H9 (cell line): ENCODE results near the gene FNDC3B. TPM values are rescaled to one million over a fixed set of nuclear protein-coding genes. Genes with fewer than 3 reads are reported as not detected.

Experiments used
- DNase-seq: peaks from one replicate; pipeline ENCODE4 v3.0.0-alpha.2; 2017
- H2AFZ ChIP-seq: one replicate; pipeline ENCODE4 v1.6.1; 2013; ENCODE audit warnings: mild to moderate bottlenecking, low read length, control low read depth, moderate library complexity
- H2AK5ac ChIP-seq: 2 replicates; pipeline ENCODE4 v1.6.1; 2013; ENCODE audit warnings: low read length, control low read depth, mixed read lengths; ENCODE audit not compliant: insufficient read length
- H2BK120ac ChIP-seq: one replicate; pipeline ENCODE4 v1.6.1; 2013; ENCODE audit warnings: low read depth, mild to moderate bottlenecking, low read length, control low read depth, inconsistent platforms; ENCODE audit not compliant: poor library complexity, severe bottlenecking
- H2BK12ac ChIP-seq: 2 replicates; pipeline ENCODE4 v1.6.1; 2013; ENCODE audit warnings: low read length, control low read depth, mixed read lengths, low read depth; ENCODE audit not compliant: insufficient read length
- H2BK15ac ChIP-seq: 2 replicates; pipeline ENCODE4 v1.6.1; 2013; ENCODE audit warnings: low read depth, low read length, control low read depth
- H2BK20ac ChIP-seq: one replicate; pipeline ENCODE4 v1.6.1; 2013; ENCODE audit warnings: low read depth, mild to moderate bottlenecking, low read length, control low read depth, inconsistent platforms; ENCODE audit not compliant: poor library complexity, severe bottlenecking
- H2BK5ac ChIP-seq: 2 replicates; pipeline ENCODE4 v1.6.1; 2013; ENCODE audit warnings: low read length, control low read depth, mixed read lengths; ENCODE audit not compliant: insufficient read length
- H3K14ac ChIP-seq: 2 replicates; pipeline ENCODE4 v1.6.1; 2013; ENCODE audit warnings: low read length, control low read depth; ENCODE audit not compliant: insufficient read depth
- H3K18ac ChIP-seq: 2 replicates; pipeline ENCODE4 v1.6.1; 2013; ENCODE audit warnings: low read depth, mild to moderate bottlenecking, mixed read lengths, low read length, control low read depth; ENCODE audit not compliant: insufficient read length
- H3K23ac ChIP-seq: 2 replicates; pipeline ENCODE4 v1.6.1; 2013; ENCODE audit warnings: low read length, control low read depth, mixed read lengths, low read depth; ENCODE audit not compliant: insufficient read length
- H3K23me2 ChIP-seq: 2 replicates; pipeline ENCODE4 v1.6.1; 2013; ENCODE audit warnings: low read depth, mild to moderate bottlenecking, mixed read lengths, low read length, control low read depth; ENCODE audit not compliant: insufficient read length, poor library complexity, severe bottlenecking
- H3K27ac ChIP-seq: 2 replicates; pipeline ENCODE4 v1.5.1; 2013; ENCODE audit warnings: low read length, control low read depth, mixed read lengths, low read depth; ENCODE audit not compliant: insufficient read length
- H3K27me3 ChIP-seq: 2 replicates; pipeline ENCODE4 v1.6.1; 2013; ENCODE audit warnings: low read length, control low read depth, inconsistent platforms; ENCODE audit not compliant: insufficient read depth
- H3K4ac ChIP-seq: 2 replicates; pipeline ENCODE4 v1.6.1; 2013; ENCODE audit warnings: low read depth, mild to moderate bottlenecking, control low read depth, inconsistent platforms, low read length, moderate library complexity
- H3K4me1 ChIP-seq: 2 replicates; pipeline ENCODE4 v1.6.1; 2013; ENCODE audit warnings: low read length, control low read depth, inconsistent platforms; ENCODE audit not compliant: insufficient read depth
- H3K4me2 ChIP-seq: 2 replicates; pipeline ENCODE4 v1.6.1; 2013; ENCODE audit warnings: low read length, control low read depth, mixed read lengths; ENCODE audit not compliant: insufficient read length, insufficient read depth
- H3K56ac ChIP-seq: 2 replicates; pipeline ENCODE4 v1.6.1; 2013; ENCODE audit warnings: low read depth, mild to moderate bottlenecking, mixed read lengths, low read length, control low read depth; ENCODE audit not compliant: insufficient read length
- H3K79me1 ChIP-seq: 2 replicates; pipeline ENCODE4 v1.6.1; 2013; ENCODE audit warnings: low read depth, mild to moderate bottlenecking, moderate library complexity, low read length, control low read depth, inconsistent platforms; ENCODE audit not compliant: insufficient read depth, poor library complexity, severe bottlenecking
- H3K79me2 ChIP-seq: 2 replicates; pipeline ENCODE4 v1.6.1; 2013; ENCODE audit warnings: low read length, control low read depth, inconsistent platforms; ENCODE audit not compliant: insufficient read depth
- H3K9ac ChIP-seq: 2 replicates; pipeline ENCODE4 v1.6.1; 2013; ENCODE audit warnings: low read length, control low read depth, mixed read lengths; ENCODE audit not compliant: insufficient read length; ENCODE audit errors: extremely low read depth
- H3K9me3 ChIP-seq: one replicate; pipeline ENCODE4 v1.6.1; 2013; ENCODE audit warnings: low read depth, low read length, inconsistent platforms; ENCODE audit not compliant: control insufficient read depth
- H3T11ph ChIP-seq: one replicate; pipeline ENCODE4 v1.6.1; 2013; ENCODE audit warnings: mild to moderate bottlenecking, low read length, control low read depth, inconsistent platforms
- H4K20me1 ChIP-seq: one replicate; pipeline ENCODE4 v1.6.1; 2013; ENCODE audit not compliant: control insufficient read depth, insufficient read length, insufficient read depth
- H4K5ac ChIP-seq: 2 replicates; pipeline ENCODE4 v1.6.1; 2013; ENCODE audit warnings: low read depth, mild to moderate bottlenecking, mixed read lengths, low read length, control low read depth; ENCODE audit not compliant: insufficient read length
- H4K8ac ChIP-seq: replicated peaks from 2 replicates; pipeline ENCODE4 v1.6.1; 2013; ENCODE audit warnings: low read length, control low read depth, mixed read lengths, low read depth; ENCODE audit not compliant: insufficient read length
- H4K91ac ChIP-seq: 2 replicates; pipeline ENCODE4 v1.6.1; 2013; ENCODE audit warnings: low read depth, mild to moderate bottlenecking, moderate library complexity, mixed read lengths, low read length, control low read depth; ENCODE audit not compliant: insufficient read length
- H3K27ac Mint-ChIP-seq, 3 experiments: 2 replicates in 2 of 3; 3 replicates in 1 of 3; pipeline ENCODE4 v1.8.0; 2020 to 2021; ENCODE audit warnings: mixed read lengths in 3 of 3, mild to moderate bottlenecking in 1 of 3, moderate library complexity in 1 of 3
- H3K27me3 Mint-ChIP-seq: 2 replicates; pipeline ENCODE4 v1.8.0; 2021; ENCODE audit warnings: low read depth, mild to moderate bottlenecking, moderate library complexity, mixed read lengths
- H3K36me3 Mint-ChIP-seq, 3 experiments: 2 replicates in 2 of 3; 3 replicates in 1 of 3; pipeline ENCODE4 v1.8.0; 2020 to 2021; ENCODE audit warnings: low read depth in 3 of 3, mixed read lengths in 3 of 3; ENCODE audit not compliant: insufficient read depth in 1 of 3
- H3K4me1 Mint-ChIP-seq, 2 experiments: 2 replicates each; pipeline ENCODE4 v1.8.0; 2020; ENCODE audit warnings: mixed read lengths in 2 of 2
- H3K4me3 Mint-ChIP-seq, 2 experiments: 2 replicates in 1 of 2; 3 replicates in 1 of 2; pipeline ENCODE4 v1.8.0; 2020 to 2021; ENCODE audit warnings: mild to moderate bottlenecking in 2 of 2, mixed read lengths in 2 of 2, moderate library complexity in 1 of 2
- H3K9me3 Mint-ChIP-seq, 2 experiments: 2 replicates in 1 of 2; 3 replicates in 1 of 2; pipeline ENCODE4 v1.8.0; 2020; ENCODE audit warnings: mild to moderate bottlenecking in 2 of 2, mixed read lengths in 2 of 2, moderate library complexity in 1 of 2
- WGBS: extraction: QIAGEN DNeasy Blood & Tissue Kit; methylation state at CpG from one replicate; pipeline ENCODE4 v1.1.7; 2013; ENCODE audit warnings: missing lambda C conversion rate, low lambda C conversion rate, mixed read lengths; ENCODE audit not compliant: insufficient read length; ENCODE audit errors: extremely low coverage; 5-methylcytosine and 5-hydroxymethylcytosine counted together
- total RNA-seq: library from RNA; stranded (reverse); gene quantifications from 2 replicates; pipeline ENCODE4 v1.2.1, GENCODE V29; 2021
- TF ChIP-seq, protein P1 (sequence below): fragments of 200-600 bp; sonication (generic); conservative IDR thresholded peaks from 3 replicates; pipeline ENCODE4 v1.8.0; 2021; ENCODE audit warnings: antibody characterized with exemption, mild to moderate bottlenecking

The FNDC3B gene
- total RNA-seq, 1 experiment from 2014 or later = 43.8 TPM

- Histone ChIP-seq H3K79me1 (peaks cover 3% of the 10 kb centered on the region), H3K23me2 (peaks cover 3% of the 10 kb centered on the region)
Observed at GRCh38 chr3:172179680-172180399, 140.5 kb downstream of the FNDC3B start.

More at GRCh38 chr3:172179680-172180399, 140.5 kb downstream of the FNDC3B start:
- Histone ChIP-seq H4K8ac (no peak overlapping the region), H3K23ac (no peak overlapping the region), H4K91ac (no peak overlapping the region), H3K27me3 (no peaks in the 10 kb centered on the region), H3K79me2 (peaks cover 11% of the 10 kb centered on the region; the same call in 1 of the 2 replicates), H2BK5ac (no peak overlapping the region), H4K20me1 (no peaks in the 10 kb centered on the region), H2BK15ac (no peak overlapping the region), H3K14ac (no peak overlapping the region), H2BK12ac (no peak overlapping the region), H3K56ac (no peak overlapping the region), H2AFZ (no peak overlapping the region), H3K9me3 (no peaks in the 10 kb centered on the region), H3K4me1 (peaks cover 10% of the 10 kb centered on the region; the same call in 1 of the 2 replicates), H2BK120ac (peak overlapping the region; percentile 48), H2AK5ac (no peak overlapping the region), H2BK20ac (no peak overlapping the region), H3K4me2 (no peak overlapping the region), H3T11ph (no peak overlapping the region), H4K5ac (no peak overlapping the region), H3K27ac (no peak overlapping the region), H3K9ac (no peak overlapping the region), H3K18ac (no peak overlapping the region), H3K4ac (no peak overlapping the region)
- Mint-ChIP-seq H3K27ac (no peak overlapping the region), H3K27me3 (no peaks in the 10 kb centered on the region), H3K4me3 (no peak overlapping the region), H3K36me3 (peaks cover 3 to 10% (median 3%) of the 10 kb centered on the region in 3 experiments; a peak in 4 of 7 replicates), H3K9me3 (no peaks in the 10 kb centered on the region; a peak in 1 of 5 replicates), H3K4me1 (peaks cover 41 to 55% of the 10 kb centered on the region in 2 experiments)
- no peak for DNase-seq
- TF ChIP-seq, protein P1, sequence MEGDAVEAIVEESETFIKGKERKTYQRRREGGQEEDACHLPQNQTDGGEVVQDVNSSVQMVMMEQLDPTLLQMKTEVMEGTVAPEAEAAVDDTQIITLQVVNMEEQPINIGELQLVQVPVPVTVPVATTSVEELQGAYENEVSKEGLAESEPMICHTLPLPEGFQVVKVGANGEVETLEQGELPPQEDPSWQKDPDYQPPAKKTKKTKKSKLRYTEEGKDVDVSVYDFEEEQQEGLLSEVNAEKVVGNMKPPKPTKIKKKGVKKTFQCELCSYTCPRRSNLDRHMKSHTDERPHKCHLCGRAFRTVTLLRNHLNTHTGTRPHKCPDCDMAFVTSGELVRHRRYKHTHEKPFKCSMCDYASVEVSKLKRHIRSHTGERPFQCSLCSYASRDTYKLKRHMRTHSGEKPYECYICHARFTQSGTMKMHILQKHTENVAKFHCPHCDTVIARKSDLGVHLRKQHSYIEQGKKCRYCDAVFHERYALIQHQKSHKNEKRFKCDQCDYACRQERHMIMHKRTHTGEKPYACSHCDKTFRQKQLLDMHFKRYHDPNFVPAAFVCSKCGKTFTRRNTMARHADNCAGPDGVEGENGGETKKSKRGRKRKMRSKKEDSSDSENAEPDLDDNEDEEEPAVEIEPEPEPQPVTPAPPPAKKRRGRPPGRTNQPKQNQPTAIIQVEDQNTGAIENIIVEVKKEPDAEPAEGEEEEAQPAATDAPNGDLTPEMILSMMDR = no peak
- WGBS = no CpG with 5 or more reads among the region's 5 CpGs
